Measurements from ENCODE around the gene KCNC1. TPM values are rescaled to one million over a fixed set of nuclear protein-coding genes. Genes with fewer than 3 reads are reported as not detected.

Gene KCNC1
- total and polyA plus RNA-seq, 2 of the 13 experiments (the other 11 are each of a cell fraction or from before 2014, with no cell fraction given) = 0.01 to 0.04 TPM

DNA sequence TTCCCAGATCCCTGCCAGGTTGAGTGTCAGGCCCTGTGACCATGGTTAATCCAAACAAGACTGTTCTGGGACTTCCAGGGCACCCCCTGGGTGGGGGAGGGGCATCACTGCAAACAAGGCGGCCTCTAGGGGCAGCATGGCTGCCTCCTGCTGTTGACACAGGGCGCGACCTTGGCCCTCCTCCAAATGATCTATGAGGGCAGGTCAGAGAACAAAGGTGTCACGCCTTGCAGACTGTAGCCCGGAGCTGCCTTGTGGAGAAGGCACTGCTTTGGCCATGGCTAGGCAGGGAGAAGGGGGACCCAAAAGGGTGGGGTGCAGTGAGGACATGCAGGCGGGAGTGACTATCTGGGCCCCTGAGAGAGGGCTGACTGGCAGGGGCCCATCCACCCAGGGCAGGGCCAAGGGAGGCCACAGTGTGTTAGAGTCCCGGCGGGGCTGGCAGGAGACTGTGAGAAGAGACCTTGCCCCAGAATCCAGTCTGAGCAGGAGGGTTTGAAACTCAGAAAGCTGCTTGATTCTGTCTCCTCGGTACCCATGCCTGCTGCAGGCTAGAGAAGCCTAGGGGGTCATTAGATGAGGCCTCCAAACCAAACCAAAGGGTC, 35.6 kb downstream of the KCNC1 start (continued):
- peak; percentile 94 for TF ChIP-seq AHDC1 (CRISPR knock-in tag; IDR thresholded peaks at IDR 0.05; ENCODE audit: borderline replicate concordance)
- TF ChIP-seq SMAD3 (CRISPR knock-in tag; IDR thresholded peaks at IDR 0.05) = peak; percentile 89; the same call in 1 of the 2 replicates
- no peak for TF ChIP-seq ZNF33A (CRISPR knock-in tag; IDR thresholded peaks at IDR 0.05; ENCODE audit: borderline replicate concordance)
- TF ChIP-seq, protein P1, sequence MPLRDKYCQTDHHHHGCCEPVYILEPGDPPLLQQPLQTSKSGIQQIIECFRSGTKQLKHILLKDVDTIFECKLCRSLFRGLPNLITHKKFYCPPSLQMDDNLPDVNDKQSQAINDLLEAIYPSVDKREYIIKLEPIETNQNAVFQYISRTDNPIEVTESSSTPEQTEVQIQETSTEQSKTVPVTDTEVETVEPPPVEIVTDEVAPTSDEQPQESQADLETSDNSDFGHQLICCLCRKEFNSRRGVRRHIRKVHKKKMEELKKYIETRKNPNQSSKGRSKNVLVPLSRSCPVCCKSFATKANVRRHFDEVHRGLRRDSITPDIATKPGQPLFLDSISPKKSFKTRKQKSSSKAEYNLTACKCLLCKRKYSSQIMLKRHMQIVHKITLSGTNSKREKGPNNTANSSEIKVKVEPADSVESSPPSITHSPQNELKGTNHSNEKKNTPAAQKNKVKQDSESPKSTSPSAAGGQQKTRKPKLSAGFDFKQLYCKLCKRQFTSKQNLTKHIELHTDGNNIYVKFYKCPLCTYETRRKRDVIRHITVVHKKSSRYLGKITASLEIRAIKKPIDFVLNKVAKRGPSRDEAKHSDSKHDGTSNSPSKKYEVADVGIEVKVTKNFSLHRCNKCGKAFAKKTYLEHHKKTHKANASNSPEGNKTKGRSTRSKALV (CRISPR knock-in tag; IDR thresholded peaks at IDR 0.05) = no peak
- no peak for TF ChIP-seq ZNF496 (CRISPR knock-in tag; IDR thresholded peaks at IDR 0.05; ENCODE audit: insufficient replicate concordance)
- TF ChIP-seq ZNF782 (CRISPR knock-in tag; IDR thresholded peaks at IDR 0.05; ENCODE audit: borderline replicate concordance) = peak; percentile 77; the same call in 1 of the 2 replicates
- peak; percentile 73; the same call in 1 of the 2 replicates for TF ChIP-seq CSRNP1 (CRISPR knock-in tag; IDR thresholded peaks at IDR 0.05)
- peak; percentile 96; the same call in 1 of the 2 replicates for TF ChIP-seq ZNF580 (CRISPR knock-in tag; IDR thresholded peaks at IDR 0.05; ENCODE audit: borderline replicate concordance, low read depth)
- TF ChIP-seq DNMT1 (CRISPR knock-in tag; IDR thresholded peaks at IDR 0.05) = no peak
- no peak for TF ChIP-seq PAX8 (CRISPR knock-in tag; IDR thresholded peaks at IDR 0.05; ENCODE audit: borderline replicate concordance)
- TF ChIP-seq ATF2 (CRISPR knock-in tag; IDR thresholded peaks at IDR 0.05) = peak; percentile 83
- TF ChIP-seq AHR (CRISPR knock-in tag; IDR thresholded peaks at IDR 0.05) = 0 out of 2 replicates have a peak, but pooled peaks have one; percentile 30
- 0 out of 2 replicates have a peak, but pooled peaks have one; percentile 54 for TF ChIP-seq TERF1 (CRISPR knock-in tag; IDR thresholded peaks at IDR 0.05)
- peak; percentile 76; the same call in 1 of the 2 replicates for TF ChIP-seq SPEN (CRISPR knock-in tag; IDR thresholded peaks at IDR 0.05; ENCODE audit: low read depth)
- TF ChIP-seq ZNF672 (CRISPR knock-in tag; IDR thresholded peaks at IDR 0.05) = peak; percentile 72; the same call in 1 of the 2 replicates
- TF ChIP-seq EHMT2 (IDR thresholded peaks at IDR 0.05; ENCODE audit: borderline replicate concordance, low read depth, low read length) = peak; percentile 64; the same call in 1 of the 2 replicates

All from HepG2 (cell line).